Measurements from ENCODE around the gene RARS1. TPM values are rescaled to one million over a fixed set of nuclear protein-coding genes. Genes with fewer than 3 reads are reported as not detected.

RARS1 gene
- total and polyA plus RNA-seq, 2 of the 8 experiments (the other 6 are each of a cell fraction or from before 2014, with no cell fraction given) = 30.2 to 108 TPM

DNA sequence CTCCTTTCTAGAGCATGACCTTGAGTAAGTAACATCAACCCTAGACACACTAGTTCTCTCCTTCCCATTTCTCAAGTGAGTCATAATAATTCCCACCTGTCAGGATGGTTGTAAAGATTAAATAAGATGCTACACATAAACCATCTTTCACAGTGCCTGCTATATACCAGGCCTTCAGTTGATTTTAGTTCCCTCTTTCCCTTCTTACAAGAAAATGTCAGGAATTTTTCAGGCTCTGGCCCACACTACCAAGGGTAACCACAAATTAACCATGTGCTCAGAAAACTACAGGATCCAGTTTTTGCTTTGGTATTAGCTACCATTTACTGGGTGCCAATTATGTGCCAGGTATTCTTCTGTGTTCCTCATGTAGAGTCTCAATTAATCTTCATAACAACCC, 42.7 kb upstream of the RARS1 start:
- Histone ChIP-seq H2AFZ (ENCODE audit: low read length) (no peak overlapping the region), H2BK12ac (ENCODE audit: low read depth, low read length) (no peak overlapping the region), H3K79me2 (ENCODE audit: control insufficient read depth in 1 of 2, insufficient read depth in 2 of 2, low read length in 2 of 2) (no peaks in the 10 kb centered on the region), H3K4ac (replicated peaks; ENCODE audit: insufficient read length, low read depth, low read length) (no peak overlapping the region), H3K4me2 (ENCODE audit: insufficient read depth in 1 of 2, low read depth in 2 of 2, low read length in 2 of 2) (no peak overlapping the region), H3K23me2 (ENCODE audit: low read depth, low read length) (no peaks in the 10 kb centered on the region), H4K5ac (ENCODE audit: insufficient read length, low read depth, low read length) (no peak overlapping the region), H3K36me3 (ENCODE audit: control insufficient read depth in 2 of 4, insufficient read depth in 4 of 4, low read length in 3 of 4) (peaks cover 5 to 35% (median 14%) of the 10 kb centered on the region in 4 experiments; a peak in 6 of 8 replicates), H3K9ac (replicated peaks in 1 of 4; ENCODE audit: extremely low read depth in 1 of 4, low read depth in 3 of 4, low read length in 3 of 4) (no peak overlapping the region), H2BK20ac (ENCODE audit: low read length) (no peak overlapping the region), H3K27ac (ENCODE audit: low read depth, low read length) (no peak overlapping the region), H2AK5ac (ENCODE audit: low read depth, low read length) (no peak overlapping the region), H4K8ac (ENCODE audit: extremely low read depth, insufficient read depth, low read length) (no peak overlapping the region), H3K4me1 (replicated peaks in 1 of 4; ENCODE audit: control insufficient read depth in 3 of 4, insufficient read depth in 4 of 4, low read length in 3 of 4) (no peaks in the 10 kb centered on the region), H3K27me3 (replicated peaks in 1 of 4; ENCODE audit: control insufficient read depth in 3 of 4, extremely low read depth in 1 of 4, insufficient read depth in 3 of 4, low read length in 3 of 4) (no peaks in the 10 kb centered on the region), H3K18ac (ENCODE audit: extremely low read depth, low read length) (no peak overlapping the region), H3K14ac (ENCODE audit: insufficient read length) (no peak overlapping the region), H2BK15ac (ENCODE audit: low read length) (no peak overlapping the region), H3K4me3 (ENCODE audit: extremely low read depth in 1 of 4, insufficient read depth in 2 of 4, low read depth in 3 of 4, low read length in 4 of 4) (no peak overlapping the region), H3K79me1 (ENCODE audit: low read depth, low read length) (no peaks in the 10 kb centered on the region), H3K23ac (ENCODE audit: insufficient read length) (no peak overlapping the region), H2BK120ac (replicated peaks; ENCODE audit: low read depth, low read length) (no peak overlapping the region), H3K56ac (replicated peaks; ENCODE audit: insufficient read length, low read depth, low read length) (no peak overlapping the region), H4K91ac (replicated peaks; ENCODE audit: insufficient read length, low read length) (no peak overlapping the region), H3K9me3 (ENCODE audit: insufficient read depth in 2 of 2, low read depth in 1 of 2, low read length in 1 of 2) (no peaks in the 10 kb centered on the region), H2BK5ac (ENCODE audit: low read depth, low read length) (no peak overlapping the region), H4K20me1 (replicated peaks in 1 of 2; ENCODE audit: control insufficient read depth in 1 of 2, insufficient read depth in 2 of 2, low read length in 2 of 2) (no peaks in the 10 kb centered on the region)
- POLR2A ChIA-PET (ENCODE audit: partially characterized antibody) = no interaction called here
- CTCF ChIA-PET (ENCODE audit: partially characterized antibody) = interaction anchor here (1.0 to 1.2 kb wide), 2 partner anchors 16 to 38 kb away, joined by 3 read pairs; no protein-coding TSS in a partner anchor
- DNase-seq (ENCODE audit: low read depth in 1 of 2, low spot score in 2 of 2) = no peak
- no peak for FAIRE-seq
- no peak for TF ChIP-seq RBBP5 (IDR thresholded peaks at IDR 0.05; ENCODE audit: borderline replicate concordance, low read depth, low read length)
- no peak for TF ChIP-seq TCF12 (IDR thresholded peaks at IDR 0.05; ENCODE audit: low read depth, low read length)
- no peak for TF ChIP-seq GTF2F1 (IDR thresholded peaks at IDR 0.05; ENCODE audit: borderline replicate concordance, low read depth, low read length)
- TF ChIP-seq KDM4A (IDR thresholded peaks at IDR 0.05; ENCODE audit: low read depth, low read length, severe bottlenecking) = no peak
- TF ChIP-seq, protein P1, sequence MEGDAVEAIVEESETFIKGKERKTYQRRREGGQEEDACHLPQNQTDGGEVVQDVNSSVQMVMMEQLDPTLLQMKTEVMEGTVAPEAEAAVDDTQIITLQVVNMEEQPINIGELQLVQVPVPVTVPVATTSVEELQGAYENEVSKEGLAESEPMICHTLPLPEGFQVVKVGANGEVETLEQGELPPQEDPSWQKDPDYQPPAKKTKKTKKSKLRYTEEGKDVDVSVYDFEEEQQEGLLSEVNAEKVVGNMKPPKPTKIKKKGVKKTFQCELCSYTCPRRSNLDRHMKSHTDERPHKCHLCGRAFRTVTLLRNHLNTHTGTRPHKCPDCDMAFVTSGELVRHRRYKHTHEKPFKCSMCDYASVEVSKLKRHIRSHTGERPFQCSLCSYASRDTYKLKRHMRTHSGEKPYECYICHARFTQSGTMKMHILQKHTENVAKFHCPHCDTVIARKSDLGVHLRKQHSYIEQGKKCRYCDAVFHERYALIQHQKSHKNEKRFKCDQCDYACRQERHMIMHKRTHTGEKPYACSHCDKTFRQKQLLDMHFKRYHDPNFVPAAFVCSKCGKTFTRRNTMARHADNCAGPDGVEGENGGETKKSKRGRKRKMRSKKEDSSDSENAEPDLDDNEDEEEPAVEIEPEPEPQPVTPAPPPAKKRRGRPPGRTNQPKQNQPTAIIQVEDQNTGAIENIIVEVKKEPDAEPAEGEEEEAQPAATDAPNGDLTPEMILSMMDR (IDR thresholded peaks at IDR 0.05; ENCODE audit: control extremely low read depth in 1 of 3, insufficient read depth in 1 of 3, low read depth in 1 of 3, low read length in 3 of 3) = no peak
- no peak for TF ChIP-seq POU5F1 (IDR thresholded peaks at IDR 0.05; ENCODE audit: low read depth, low read length)
- no peak for TF ChIP-seq CHD2 (IDR thresholded peaks at IDR 0.05; ENCODE audit: low read length)
- TF ChIP-seq ASH2L (IDR thresholded peaks at IDR 0.05; ENCODE audit: low read length) = no peak
- TF ChIP-seq, protein P2, sequence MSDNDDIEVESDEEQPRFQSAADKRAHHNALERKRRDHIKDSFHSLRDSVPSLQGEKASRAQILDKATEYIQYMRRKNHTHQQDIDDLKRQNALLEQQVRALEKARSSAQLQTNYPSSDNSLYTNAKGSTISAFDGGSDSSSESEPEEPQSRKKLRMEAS (IDR thresholded peaks at IDR 0.05) = no peak
